WTC11 (cell line): Measurements from ENCODE around the gene NUB1. TPM values are rescaled to one million over a fixed set of nuclear protein-coding genes. Genes with fewer than 3 reads are reported as not detected.
A peak's percentile ranks its signal among the peaks of the same experiment; 100 is the strongest.

Source experiments
- ATAC-seq: fragments of 200-7000 bp; cut with Tn5 transposase; 2 replicates; pipeline ENCODE4 v1.10.0; 2021; ENCODE audit warnings: mild to moderate bottlenecking, moderate library complexity
- CTCF ChIA-PET: fragments of 300-600 bp; sonication (Branson Sonifier 250); formaldehyde crosslinking; loops from one replicate; lab custom pipeline; 2021; ENCODE audit warnings: antibody characterized with exemption; lab: Charles Lee
- POLR2A ChIA-PET: fragments of 350-600 bp; sonication (Branson Sonifier 250); formaldehyde crosslinking; loops from one replicate; lab custom pipeline; 2021; ENCODE audit warnings: antibody characterized with exemption; lab: Charles Lee
- DNase-seq: peaks from one replicate; pipeline ENCODE4 v3.0.0; 2021; ENCODE audit warnings: low spot score
- H3K27ac Mint-ChIP-seq: 2 replicates; pipeline ENCODE4 v1.8.0; 2021; ENCODE audit warnings: mixed read lengths
- H3K27me3 Mint-ChIP-seq: 2 replicates; pipeline ENCODE4 v1.8.0; 2021; ENCODE audit warnings: low read depth, mild to moderate bottlenecking, moderate library complexity, mixed read lengths
- H3K36me3 Mint-ChIP-seq: 2 replicates; pipeline ENCODE4 v1.8.0; 2021; ENCODE audit warnings: mixed read lengths
- H3K4me1 Mint-ChIP-seq: 2 replicates; pipeline ENCODE4 v1.8.0; 2022; ENCODE audit warnings: mixed read lengths
- H3K4me3 Mint-ChIP-seq: 2 replicates; pipeline ENCODE4 v1.8.0; 2021; ENCODE audit warnings: mild to moderate bottlenecking, moderate library complexity, mixed read lengths
- H3K9me3 Mint-ChIP-seq: 2 replicates; pipeline ENCODE4 v1.8.0; 2021; ENCODE audit warnings: mixed read lengths
- AR ChIP-seq: fragments of 250-450 bp; sonication (Bioruptor Pico); IDR thresholded peaks from 2 replicates; pipeline ENCODE4 v1.9.0; 2021; ENCODE audit warnings: mild to moderate bottlenecking
- ERG ChIP-seq: fragments of 250-450 bp; sonication (Bioruptor Pico); IDR thresholded peaks from 2 replicates; pipeline ENCODE4 v1.8.0; 2021; ENCODE audit warnings: mild to moderate bottlenecking
- FOXK1 ChIP-seq: sonication (generic); formaldehyde crosslinking; IDR thresholded peaks from 2 replicates; pipeline ENCODE4 v1.8.0; 2022; ENCODE audit warnings: mild to moderate bottlenecking, moderate library complexity, missing genetic modification reagents
- GABPB1 ChIP-seq: sonication (generic); formaldehyde crosslinking; IDR thresholded peaks from 2 replicates; pipeline ENCODE4 v1.8.1; 2023; ENCODE audit warnings: mild to moderate bottlenecking, missing genetic modification reagents
- JUN ChIP-seq: sonication (generic); formaldehyde crosslinking; IDR thresholded peaks from 2 replicates; pipeline ENCODE4 v1.8.0; 2023; ENCODE audit warnings: mild to moderate bottlenecking, missing genetic modification reagents
- MLX ChIP-seq: sonication (generic); formaldehyde crosslinking; IDR thresholded peaks from 2 replicates; pipeline ENCODE4 v1.8.1; 2023; ENCODE audit warnings: mild to moderate bottlenecking, missing genetic modification reagents, moderate library complexity
- MXD4 ChIP-seq: fragments of 250-450 bp; sonication (Bioruptor Pico); IDR thresholded peaks from 2 replicates; pipeline ENCODE4 v1.8.0; 2021; ENCODE audit warnings: mild to moderate bottlenecking, moderate library complexity, borderline replicate concordance
- NR1H2 ChIP-seq: sonication (generic); formaldehyde crosslinking; IDR thresholded peaks from 2 replicates; pipeline ENCODE4 v1.9.0; 2021; ENCODE audit warnings: mild to moderate bottlenecking, moderate library complexity, missing genetic modification reagents
- NR2C2 ChIP-seq: sonication (generic); formaldehyde crosslinking; IDR thresholded peaks from 2 replicates; pipeline ENCODE4 v1.8.0; 2022; ENCODE audit warnings: mild to moderate bottlenecking, missing genetic modification reagents
- ZBTB43 ChIP-seq: sonication (generic); formaldehyde crosslinking; IDR thresholded peaks from 2 replicates; pipeline ENCODE4 v1.8.1; 2023; ENCODE audit warnings: mild to moderate bottlenecking, missing genetic modification reagents
- ZNF232 ChIP-seq: sonication (generic); formaldehyde crosslinking; IDR thresholded peaks from 2 replicates; pipeline ENCODE4 v1.8.0; 2022; ENCODE audit warnings: mild to moderate bottlenecking, missing genetic modification reagents
- ZNF317 ChIP-seq: sonication (generic); formaldehyde crosslinking; IDR thresholded peaks from 2 replicates; pipeline ENCODE4 v1.8.1; 2023; ENCODE audit warnings: low read depth, mild to moderate bottlenecking, moderate library complexity, missing genetic modification reagents, borderline replicate concordance
- ZNF416 ChIP-seq: fragments of 250-450 bp; sonication (Bioruptor Pico); IDR thresholded peaks from 2 replicates; pipeline ENCODE4 v1.9.0; 2021; ENCODE audit warnings: mild to moderate bottlenecking, inconsistent platforms
- total RNA-seq: library from RNA; stranded (reverse); gene quantifications from 3 replicates; pipeline ENCODE4 v1.2.3, GENCODE V29; 2021
- TF ChIP-seq, protein P1 (sequence below): sonication (generic); formaldehyde crosslinking; IDR thresholded peaks from 2 replicates; pipeline ENCODE4 v1.8.1; 2022; ENCODE audit warnings: missing genetic modification reagents, borderline replicate concordance

Gene NUB1
- total RNA-seq, 1 experiment from 2014 or later, result 38.3 TPM

- peaks cover 4% of the 10 kb centered on the region for H3K4me1 Mint-ChIP-seq
- no peak for ATAC-seq
- TF ChIP-seq ZBTB43 (CRISPR knock-in tag) (no peak), NR2C2 (no peak), FOXK1 (CRISPR knock-in tag) (no peak), MLX (CRISPR knock-in tag) (no peak), NR1H2 (CRISPR knock-in tag) (no peak), ERG (CRISPR knock-in tag) (no peak), ZNF317 (CRISPR knock-in tag) (no peak), GABPB1 (CRISPR knock-in tag) (no peak), AR (CRISPR knock-in tag) (no peak), ZNF232 (CRISPR knock-in tag) (no peak)
- TF ChIP-seq, protein P1, sequence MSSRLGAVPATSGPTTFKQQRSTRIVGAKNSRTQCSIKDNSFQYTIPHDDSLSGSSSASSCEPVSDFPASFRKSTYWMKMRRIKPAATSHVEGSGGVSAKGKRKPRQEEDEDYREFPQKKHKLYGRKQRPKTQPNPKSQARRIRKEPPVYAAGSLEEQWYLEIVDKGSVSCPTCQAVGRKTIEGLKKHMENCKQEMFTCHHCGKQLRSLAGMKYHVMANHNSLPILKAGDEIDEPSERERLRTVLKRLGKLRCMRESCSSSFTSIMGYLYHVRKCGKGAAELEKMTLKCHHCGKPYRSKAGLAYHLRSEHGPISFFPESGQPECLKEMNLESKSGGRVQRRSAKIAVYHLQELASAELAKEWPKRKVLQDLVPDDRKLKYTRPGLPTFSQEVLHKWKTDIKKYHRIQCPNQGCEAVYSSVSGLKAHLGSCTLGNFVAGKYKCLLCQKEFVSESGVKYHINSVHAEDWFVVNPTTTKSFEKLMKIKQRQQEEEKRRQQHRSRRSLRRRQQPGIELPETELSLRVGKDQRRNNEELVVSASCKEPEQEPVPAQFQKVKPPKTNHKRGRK (CRISPR knock-in tag), result no peak
- no peak overlapping the region for H3K4me3 Mint-ChIP-seq
- H3K36me3 Mint-ChIP-seq, result peaks cover 39% of the 10 kb centered on the region
- peaks cover 3% of the 10 kb centered on the region for H3K9me3 Mint-ChIP-seq
- no peak for DNase-seq
- no peak overlapping the region for H3K27ac Mint-ChIP-seq
- CTCF ChIA-PET, result interaction anchor here (1.1 to 1.6 kb wide), 3 partner anchors 53 to 85 kb away, joined by 3 to 7 read pairs (median 4); no protein-coding TSS in a partner anchor
- no peaks in the 10 kb centered on the region for H3K27me3 Mint-ChIP-seq
- POLR2A ChIA-PET, result no interaction called here
Observed at GRCh38 chr7:151363182-151363581, 21.6 kb downstream of the NUB1 start.

GRCh38 chr7:151366166-151366879, 24.7 kb downstream of the NUB1 start:
- CTCF ChIA-PET, result interaction anchor here (0.5 to 3.5 kb wide), 6 partner anchors 15 to 394 kb away, joined by 3 to 46 read pairs (median 4); partner anchors contain the start of gene NUB1
- DNase-seq, result no peak
- peak overlapping the region; percentile 76; the same call in 1 of the 2 replicates for H3K27ac Mint-ChIP-seq
- H3K4me1 Mint-ChIP-seq, result peaks cover 4% of the 10 kb centered on the region
- POLR2A ChIA-PET, result interaction anchor here (0.6 kb wide), 2 partner anchors 279 to 352 kb away, joined by 3 read pairs; no protein-coding TSS in a partner anchor
- no peaks in the 10 kb centered on the region for H3K9me3 Mint-ChIP-seq
- H3K4me3 Mint-ChIP-seq, result no peak overlapping the region
- TF ChIP-seq MXD4 (CRISPR knock-in tag) (no peak), NR2C2 (no peak), ZNF416 (CRISPR knock-in tag) (no peak), JUN (CRISPR knock-in tag) (no peak)
- H3K27me3 Mint-ChIP-seq, result no peaks in the 10 kb centered on the region
- ATAC-seq, result no peak
- H3K36me3 Mint-ChIP-seq, result peaks cover 34% of the 10 kb centered on the region
